HEK293T (cell line): ENCODE results near the gene CCDC69.

ENCODE experiments used
- CTCF ChIA-PET: fragments of 350-600 bp; formaldehyde crosslinking; extraction: SDS; loops from one replicate; lab custom pipeline; 2021; ENCODE audit warnings: antibody characterized with exemption, inconsistent platforms; lab: Yijun Ruan, JAX
- POLR2A ChIA-PET: fragments of 350-600 bp; formaldehyde crosslinking; extraction: SDS; loops from one replicate; lab custom pipeline; 2020; ENCODE audit warnings: antibody characterized with exemption, inconsistent platforms; lab: Yijun Ruan, JAX
- DNase-seq: peaks from one replicate; pipeline ENCODE4 v3.0.0; 2012; ENCODE audit warnings: mixed read lengths; ENCODE audit errors: extremely low spot score
- ARNT ChIP-seq: fragments of 450-650 bp; IDR thresholded peaks from 2 replicates; pipeline ENCODE4 v1.6.1; 2017; ENCODE audit warnings: mild to moderate bottlenecking
- BHLHE40 ChIP-seq: fragments of 450-650 bp; IDR thresholded peaks from 2 replicates; pipeline ENCODE4 v1.6.1; 2016; ENCODE audit warnings: mild to moderate bottlenecking, moderate library complexity, borderline replicate concordance
- CTBP1 ChIP-seq: fragments of 450-650 bp; IDR thresholded peaks from 2 replicates; pipeline ENCODE4 v1.6.1; 2016; ENCODE audit warnings: borderline replicate concordance
- ELF4 ChIP-seq: fragments of 450-650 bp; IDR thresholded peaks from 2 replicates; pipeline ENCODE4 v1.6.1; 2017; ENCODE audit warnings: antibody characterized with exemption
- FOXA1 ChIP-seq: fragments of 450-650 bp; IDR thresholded peaks from 2 replicates; pipeline ENCODE4 v1.6.1; 2016; ENCODE audit warnings: mild to moderate bottlenecking
- FOXK2 ChIP-seq: fragments of 450-650 bp; IDR thresholded peaks from 2 replicates; pipeline ENCODE4 v1.6.1; 2016; ENCODE audit warnings: mild to moderate bottlenecking
- FOXM1 ChIP-seq: fragments of 450-650 bp; IDR thresholded peaks from 2 replicates; pipeline ENCODE4 v1.6.1; 2017; ENCODE audit warnings: mild to moderate bottlenecking, borderline replicate concordance
- HDGF ChIP-seq: fragments of 450-650 bp; IDR thresholded peaks from 2 replicates; pipeline ENCODE4 v1.6.1; 2017; ENCODE audit warnings: antibody characterized with exemption, borderline replicate concordance
- L3MBTL2 ChIP-seq: fragments of 450-650 bp; conservative IDR thresholded peaks from 2 replicates; pipeline ENCODE4 v1.6.1; 2016; ENCODE audit warnings: mild to moderate bottlenecking
- LEF1 ChIP-seq: fragments of 450-650 bp; IDR thresholded peaks from 2 replicates; pipeline ENCODE4 v1.6.1; 2017; ENCODE audit warnings: mild to moderate bottlenecking, borderline replicate concordance
- NFRKB ChIP-seq: fragments of 450-650 bp; IDR thresholded peaks from 2 replicates; pipeline ENCODE4 v1.6.1; 2016; ENCODE audit warnings: mild to moderate bottlenecking, moderate library complexity
- PKNOX1 ChIP-seq: fragments of 450-650 bp; IDR thresholded peaks from 2 replicates; pipeline ENCODE4 v1.6.1; 2016
- SP1 ChIP-seq: fragments of 450-650 bp; IDR thresholded peaks from 2 replicates; pipeline ENCODE4 v1.6.1; 2017
- SUZ12 ChIP-seq: fragments of 450-650 bp; IDR thresholded peaks from 2 replicates; pipeline ENCODE4 v1.6.1; 2016; ENCODE audit warnings: mild to moderate bottlenecking
- TARDBP ChIP-seq: fragments of 450-650 bp; IDR thresholded peaks from 2 replicates; pipeline ENCODE4 v1.6.1; 2016
- ZNF384 ChIP-seq: fragments of 450-650 bp; IDR thresholded peaks from 2 replicates; pipeline ENCODE4 v1.6.1; 2016

Gene CCDC69

GRCh38 chr5:151222054-151222789 lies 1.7 kb downstream of the CCDC69 start:
- DNase-seq, result no peak
- TF ChIP-seq ELF4 (no peak), FOXA1 (no peak), PKNOX1 (no peak), ARNT (no peak), LEF1 (no peak), CTBP1 (no peak), BHLHE40 (no peak), ZNF384 (no peak), HDGF (no peak), NFRKB (no peak), TARDBP (no peak), FOXK2 (no peak), FOXM1 (no peak)
- POLR2A ChIA-PET, result interaction anchor here (1.1 to 1.9 kb wide), 2 partner anchors 8 to 10 kb away, joined by 4 to 13 read pairs; no protein-coding TSS in a partner anchor

GRCh38 chr5:151221574-151221973 lies 2.3 kb downstream of the CCDC69 start:
- DNase-seq, result no peak
- ChIA-PET POLR2A (no interaction called here), CTCF (no interaction called here)
- TF ChIP-seq SP1, result no peak
- TF ChIP-seq SUZ12, result no peak
- no peak for TF ChIP-seq ARNT
- no peak for TF ChIP-seq ZNF384
- no peak for TF ChIP-seq TARDBP
- no peak for TF ChIP-seq CTBP1
- TF ChIP-seq PKNOX1, result no peak
- TF ChIP-seq BHLHE40, result no peak
- TF ChIP-seq NFRKB, result no peak
- TF ChIP-seq ELF4, result no peak
- TF ChIP-seq FOXK2, result no peak
- no peak for TF ChIP-seq FOXM1
- no peak for TF ChIP-seq L3MBTL2
- no peak for TF ChIP-seq HDGF
- TF ChIP-seq FOXA1, result no peak
- no peak for TF ChIP-seq LEF1

More at GRCh38 chr5:151222054-151222789, 1.7 kb downstream of the CCDC69 start:
- CTCF ChIA-PET, result no interaction called here

GRCh38 chr5:151219789-151220188 lies 4.1 kb downstream of the CCDC69 start:
- ChIA-PET CTCF (no interaction called here), POLR2A (no interaction called here)
- TF ChIP-seq ARNT, result no peak
- TF ChIP-seq LEF1, result no peak
- TF ChIP-seq TARDBP, result no peak
- no peak for TF ChIP-seq FOXK2
- TF ChIP-seq ZNF384, result no peak
- no peak for DNase-seq

GRCh38 chr5:151219138-151219537 lies 4.8 kb downstream of the CCDC69 start:
- ChIA-PET POLR2A (no interaction called here), CTCF (no interaction called here)
- DNase-seq, result no peak
- TF ChIP-seq FOXK2, result no peak
- TF ChIP-seq TARDBP, result no peak

GRCh38 chr5:151218177-151218576 lies 5.7 kb downstream of the CCDC69 start:
- CTCF ChIA-PET, result no interaction called here
- no peak for TF ChIP-seq SUZ12
- TF ChIP-seq SP1, result no peak
- no peak for TF ChIP-seq BHLHE40
- no peak for TF ChIP-seq LEF1
- TF ChIP-seq FOXK2, result no peak
- no peak for TF ChIP-seq TARDBP
- no peak for TF ChIP-seq CTBP1
- no peak for TF ChIP-seq ARNT
- no peak for TF ChIP-seq L3MBTL2
- no peak for TF ChIP-seq ELF4
- no peak for TF ChIP-seq FOXA1
- TF ChIP-seq FOXM1, result no peak
- TF ChIP-seq ZNF384, result no peak
- no peak for TF ChIP-seq PKNOX1
- TF ChIP-seq HDGF, result no peak
- TF ChIP-seq NFRKB, result no peak
- POLR2A ChIA-PET, result no interaction called here
- no peak for DNase-seq

GRCh38 chr5:151216781-151217180 lies 7.1 kb downstream of the CCDC69 start:
- no peak for TF ChIP-seq ELF4
- no peak for TF ChIP-seq SUZ12
- TF ChIP-seq BHLHE40, result no peak
- TF ChIP-seq ARNT, result no peak
- no peak for TF ChIP-seq FOXA1
- no peak for TF ChIP-seq TARDBP
- TF ChIP-seq L3MBTL2, result no peak
- TF ChIP-seq SP1, result no peak
- no peak for TF ChIP-seq NFRKB
- no peak for TF ChIP-seq ZNF384
- no peak for TF ChIP-seq CTBP1
- TF ChIP-seq HDGF, result no peak
- TF ChIP-seq PKNOX1, result no peak
- TF ChIP-seq FOXK2, result no peak
- no peak for TF ChIP-seq FOXM1
- no peak for TF ChIP-seq LEF1
- DNase-seq, result no peak
- ChIA-PET CTCF (no interaction called here), POLR2A (no interaction called here)
